IPS-11a (cell line): ENCODE data around the gene BTG3.

ENCODE experiments used
- H3K4me3 ChIP-seq: one replicate; pipeline ENCODE4 v1.5.1; 2013; ENCODE audit warnings: low read depth, low read length, control low read depth

BTG3 gene

GRCh38 chr21:17590430-17590829, 22.3 kb downstream of the BTG3 start:
- H3K4me3 ChIP-seq, result no peak overlapping the region

DNA sequence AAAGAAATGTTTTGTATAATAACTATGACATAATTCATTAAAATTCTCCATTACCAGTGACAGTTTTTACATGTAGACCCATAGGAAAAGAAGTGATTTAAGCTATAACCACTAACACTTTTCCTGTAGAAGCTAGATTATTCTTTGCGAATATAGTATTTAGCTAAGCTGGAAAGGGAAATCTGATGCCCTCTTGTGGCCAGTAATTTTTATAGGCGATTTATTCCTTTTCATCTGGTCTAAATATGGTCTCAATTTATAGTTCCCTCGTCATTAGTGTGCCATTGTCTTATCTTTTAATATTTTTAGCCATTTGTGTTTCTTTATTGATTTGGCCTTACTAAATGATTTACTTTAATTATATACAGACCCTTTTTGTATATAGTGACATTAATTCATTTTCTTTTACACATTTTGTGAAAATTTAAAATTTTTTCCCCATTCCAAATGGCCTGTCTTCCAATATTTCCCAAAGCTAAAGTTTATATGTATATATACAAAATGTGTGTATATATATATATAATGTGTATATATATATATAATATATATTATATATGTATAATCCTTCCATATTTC, 26.7 kb downstream of the BTG3 start:
- no peak overlapping the region for H3K4me3 ChIP-seq

DNA sequence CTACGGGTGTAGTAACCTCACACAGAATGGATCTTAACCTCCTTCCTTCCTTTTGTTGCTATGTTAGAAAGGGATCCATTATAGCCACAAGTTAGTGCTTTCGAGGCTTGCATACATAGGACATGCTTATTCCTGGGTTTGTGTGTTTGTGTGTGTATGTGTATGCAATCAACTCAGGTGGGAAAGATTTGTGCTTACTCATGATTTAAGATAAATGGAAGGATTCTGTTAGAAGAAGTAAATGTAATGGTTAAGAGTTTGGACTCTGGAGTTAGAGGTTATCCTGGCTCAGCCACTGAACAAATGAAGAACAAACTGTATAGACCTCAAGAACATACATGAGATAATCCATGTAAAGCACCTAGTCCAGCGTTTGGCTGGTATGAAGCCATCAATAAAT, 28.8 kb downstream of the BTG3 start:
- H3K4me3 ChIP-seq, result no peak overlapping the region

- H3K4me3 ChIP-seq, result no peak overlapping the region
Observed at GRCh38 chr21:17580319-17580718, 32.4 kb downstream of the BTG3 start.

- no peak overlapping the region for H3K4me3 ChIP-seq
Observed at GRCh38 chr21:17578876-17579275, 33.8 kb downstream of the BTG3 start.

DNA sequence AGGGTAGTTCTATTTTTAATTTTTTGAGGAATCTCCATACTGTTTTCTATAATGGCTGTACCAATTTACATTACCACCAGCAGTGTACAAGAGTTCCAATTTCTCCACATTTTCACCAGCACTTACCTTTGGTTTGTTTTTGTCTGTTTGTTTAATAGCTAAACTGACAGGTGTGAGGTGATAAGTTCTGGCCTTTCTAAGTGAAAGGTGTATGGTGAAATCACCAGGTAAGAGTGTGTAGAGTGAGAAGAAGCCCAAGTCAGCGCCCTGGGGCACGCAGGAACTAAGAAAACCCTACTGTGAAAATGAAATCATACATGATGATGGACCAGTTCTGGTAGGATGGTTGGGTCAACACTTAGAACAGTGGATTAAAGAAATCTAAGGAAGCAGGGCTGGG, 34.5 kb downstream of the BTG3 start:
- no peak overlapping the region for H3K4me3 ChIP-seq

GRCh38 chr21:17577701-17578100, 35.0 kb downstream of the BTG3 start:
- H3K4me3 ChIP-seq, result no peak overlapping the region

DNA sequence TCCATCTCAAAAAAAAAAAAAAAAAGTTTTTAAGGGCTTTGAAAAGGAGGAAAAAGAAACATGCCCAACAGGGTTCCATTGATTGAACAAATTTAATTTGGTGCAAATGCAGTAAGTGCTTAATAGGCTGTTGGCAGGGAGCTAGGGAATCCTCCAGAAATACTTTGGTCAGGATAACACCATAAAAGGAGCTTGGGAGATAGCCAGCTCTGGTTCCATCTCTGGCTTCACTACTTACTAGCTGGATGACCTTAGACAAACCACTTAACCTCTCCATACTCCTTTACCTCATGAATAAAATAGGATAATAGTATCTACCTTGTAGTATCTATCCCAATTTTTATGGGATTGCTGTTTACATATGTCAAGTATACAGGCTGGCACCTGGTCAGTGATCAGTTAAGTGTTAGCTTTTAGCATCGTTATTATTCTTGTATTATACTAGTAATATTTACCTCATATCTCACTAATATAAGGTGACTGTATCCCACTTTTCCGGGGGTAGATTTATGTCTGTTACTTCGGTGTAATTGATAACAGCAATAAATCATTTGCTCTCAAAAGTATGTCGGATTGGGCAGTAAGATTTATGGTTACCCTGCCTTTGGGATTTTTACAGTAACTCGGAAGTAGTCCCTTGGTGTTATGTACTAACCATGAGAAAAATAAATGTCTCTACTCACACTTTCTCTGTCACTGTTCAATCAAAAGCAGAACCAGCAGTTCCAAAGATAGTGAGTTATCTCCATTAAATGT, 36.4 kb downstream of the BTG3 start:
- no peak overlapping the region for H3K4me3 ChIP-seq

GRCh38 chr21:17575076-17575475, 37.6 kb downstream of the BTG3 start:
- no peak overlapping the region for H3K4me3 ChIP-seq

- H3K4me3 ChIP-seq, result no peak overlapping the region
Observed at GRCh38 chr21:17572431-17572830, 40.3 kb downstream of the BTG3 start.

GRCh38 chr21:17570786-17571185, 41.9 kb downstream of the BTG3 start:
- H3K4me3 ChIP-seq, result no peak overlapping the region

- no peak overlapping the region for H3K4me3 ChIP-seq
Observed at GRCh38 chr21:17560377-17561025, 52.2 kb downstream of the BTG3 start.

DNA sequence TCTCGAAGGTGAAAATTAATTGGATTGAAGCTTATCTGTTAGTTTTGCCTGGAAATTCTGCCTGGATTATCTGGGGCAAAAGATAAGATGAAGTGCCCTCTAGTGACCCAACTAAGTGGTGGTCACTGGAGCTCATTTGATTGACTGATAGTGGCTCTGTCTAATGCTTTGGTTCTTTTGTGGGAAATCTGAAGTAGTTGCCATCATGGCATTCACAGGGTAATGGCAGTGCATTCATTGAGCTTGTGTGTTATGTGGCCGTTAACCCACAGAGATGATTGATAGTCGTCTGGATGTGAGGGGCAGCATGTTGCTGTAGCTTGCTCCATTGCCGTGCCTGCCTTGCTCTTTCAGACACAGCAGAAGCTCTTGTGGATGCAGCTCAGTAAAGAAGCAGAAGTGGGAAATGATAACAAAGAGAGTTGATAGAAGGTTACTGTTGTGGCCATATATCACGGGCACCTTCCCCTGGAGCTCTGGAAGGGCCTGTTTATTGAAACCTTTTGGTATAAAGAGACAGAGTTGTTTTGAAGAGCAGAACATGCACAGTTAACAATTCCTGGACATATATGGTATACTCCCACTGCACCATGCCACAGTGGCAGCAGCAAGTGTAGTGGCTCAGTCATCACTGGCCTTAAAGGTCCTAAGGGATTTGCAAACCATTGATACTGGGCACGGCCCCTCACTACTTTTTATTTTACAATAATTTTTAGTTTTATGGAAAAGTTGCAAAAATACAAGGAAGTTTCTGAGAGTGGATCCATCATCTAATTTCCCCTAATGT, 57.8 kb downstream of the BTG3 start:
- H3K4me3 ChIP-seq, result no peak overlapping the region

DNA sequence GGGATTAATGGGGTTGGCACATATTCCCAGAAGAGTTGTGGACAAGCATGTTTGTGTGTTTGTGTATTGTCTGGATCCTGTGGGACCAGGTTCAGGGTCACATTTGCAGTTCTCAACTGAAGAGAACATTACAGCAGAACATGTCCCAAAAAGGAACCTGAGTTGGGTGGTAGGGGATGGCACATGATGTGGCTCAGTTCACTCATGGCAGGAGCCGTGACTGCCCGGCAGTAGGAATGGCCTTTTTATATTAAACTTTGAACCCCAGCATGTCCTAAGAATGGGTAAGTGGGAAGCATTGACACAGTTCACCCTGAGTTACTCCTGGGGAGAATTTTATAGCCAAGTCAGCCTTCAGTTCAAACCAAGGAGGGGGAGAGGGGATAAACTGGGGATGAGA, 58.6 kb downstream of the BTG3 start:
- no peak overlapping the region for H3K4me3 ChIP-seq

GRCh38 chr21:17552410-17552809, 60.3 kb downstream of the BTG3 start:
- no peak overlapping the region for H3K4me3 ChIP-seq

GRCh38 chr21:17550671-17551308, 61.9 kb downstream of the BTG3 start:
- no peak overlapping the region for H3K4me3 ChIP-seq

DNA sequence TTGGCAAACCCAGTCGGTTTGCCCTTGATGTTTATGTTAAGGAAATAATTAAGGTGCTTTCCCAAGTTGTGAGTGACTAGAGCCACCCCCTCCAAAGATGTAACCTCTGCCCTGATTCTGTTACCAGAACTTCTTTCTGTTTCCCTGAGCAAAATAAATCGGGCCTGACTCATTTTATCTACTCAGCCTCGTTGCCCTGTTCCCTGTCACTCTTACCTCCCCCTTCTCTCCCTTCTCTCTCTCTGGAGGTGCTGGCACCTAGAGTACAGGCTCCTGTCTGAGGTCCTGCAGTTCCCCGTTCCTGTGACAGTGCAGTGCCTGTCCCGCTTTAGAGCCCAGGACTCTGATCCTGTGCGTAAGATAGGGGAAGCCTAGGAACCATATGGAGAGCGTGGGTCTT, 64.4 kb downstream of the BTG3 start:
- no peak overlapping the region for H3K4me3 ChIP-seq

DNA sequence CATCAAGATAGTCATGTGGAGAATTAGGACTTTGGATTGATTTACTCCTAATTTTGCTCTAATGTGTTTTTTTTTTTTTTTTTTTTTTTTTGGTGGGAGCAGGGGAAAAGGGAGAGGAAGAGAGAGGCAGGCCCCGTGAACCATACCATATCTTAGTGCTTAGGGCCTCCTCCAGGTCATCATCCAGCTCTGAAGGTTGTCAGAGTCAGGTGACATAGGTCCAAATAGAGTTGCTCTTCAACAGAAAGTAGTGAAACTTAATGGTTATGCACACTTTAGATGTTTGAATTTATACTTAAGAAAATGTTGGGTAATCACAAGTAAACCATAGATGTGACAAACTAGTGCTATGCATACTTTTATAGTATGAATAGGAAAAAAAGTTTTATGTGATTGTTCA, 67.7 kb downstream of the BTG3 start:
- H3K4me3 ChIP-seq, result no peak overlapping the region
